ENCODE measurements around the gene MCAT.

MCAT gene

GRCh38 chr22:43173566-43173965 is 30.4 kb upstream of the MCAT start:
- DNase-seq (ENCODE audit: low read depth in 2 of 2, low spot score in 1 of 2), result no peak

DNA sequence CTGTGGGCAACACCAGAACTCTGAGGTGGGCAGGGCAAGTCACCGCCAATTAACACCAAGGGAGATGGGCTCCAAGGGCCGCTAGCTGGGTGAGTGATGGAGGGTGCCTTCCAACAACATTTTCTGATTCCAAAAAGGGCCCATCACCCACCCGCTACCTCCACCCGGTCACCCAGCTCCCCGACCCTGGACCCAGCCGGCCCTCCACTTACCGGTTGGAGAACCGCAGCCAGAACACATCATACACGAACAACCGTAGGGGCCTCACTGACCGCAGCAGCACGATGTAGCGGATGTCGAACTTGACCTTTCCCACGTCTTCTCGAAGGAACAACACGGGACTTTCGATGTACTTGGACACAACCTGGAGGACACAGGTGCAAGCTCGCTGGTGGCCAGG is 29.0 kb upstream of the MCAT start:
- DNase-seq (ENCODE audit: low read depth in 2 of 2, low spot score in 1 of 2), result no peak

GRCh38 chr22:43171607-43172006 is 28.4 kb upstream of the MCAT start:
- DNase-seq (ENCODE audit: low read depth in 2 of 2, low spot score in 1 of 2), result no peak

- DNase-seq (ENCODE audit: low read depth in 2 of 2, low spot score in 1 of 2), result no peak
Observed at GRCh38 chr22:43171019-43171491, 27.9 kb upstream of the MCAT start.

DNA sequence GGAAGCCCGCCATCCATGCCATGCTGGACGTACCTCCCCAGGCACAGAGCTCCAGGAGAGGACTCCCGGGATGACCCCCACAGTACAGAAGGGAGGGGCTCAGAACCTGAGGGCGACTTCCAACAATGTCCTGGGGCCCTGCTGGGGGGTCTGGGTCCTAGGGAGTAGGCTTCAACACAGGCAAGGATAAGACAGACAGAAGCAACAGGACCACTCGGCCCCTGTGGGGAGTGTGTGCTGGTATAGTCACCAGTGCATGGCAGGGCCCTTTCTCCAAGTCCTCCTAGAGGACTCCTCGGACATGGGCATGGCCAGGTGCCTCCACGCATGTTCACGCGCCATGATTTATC is 26.9 kb upstream of the MCAT start:
- no peak for DNase-seq (ENCODE audit: low read depth in 2 of 2, low spot score in 1 of 2)

- DNase-seq (ENCODE audit: low read depth in 2 of 2, low spot score in 1 of 2), result no peak
Observed at GRCh38 chr22:43169310-43170130, 26.3 kb upstream of the MCAT start.

DNA sequence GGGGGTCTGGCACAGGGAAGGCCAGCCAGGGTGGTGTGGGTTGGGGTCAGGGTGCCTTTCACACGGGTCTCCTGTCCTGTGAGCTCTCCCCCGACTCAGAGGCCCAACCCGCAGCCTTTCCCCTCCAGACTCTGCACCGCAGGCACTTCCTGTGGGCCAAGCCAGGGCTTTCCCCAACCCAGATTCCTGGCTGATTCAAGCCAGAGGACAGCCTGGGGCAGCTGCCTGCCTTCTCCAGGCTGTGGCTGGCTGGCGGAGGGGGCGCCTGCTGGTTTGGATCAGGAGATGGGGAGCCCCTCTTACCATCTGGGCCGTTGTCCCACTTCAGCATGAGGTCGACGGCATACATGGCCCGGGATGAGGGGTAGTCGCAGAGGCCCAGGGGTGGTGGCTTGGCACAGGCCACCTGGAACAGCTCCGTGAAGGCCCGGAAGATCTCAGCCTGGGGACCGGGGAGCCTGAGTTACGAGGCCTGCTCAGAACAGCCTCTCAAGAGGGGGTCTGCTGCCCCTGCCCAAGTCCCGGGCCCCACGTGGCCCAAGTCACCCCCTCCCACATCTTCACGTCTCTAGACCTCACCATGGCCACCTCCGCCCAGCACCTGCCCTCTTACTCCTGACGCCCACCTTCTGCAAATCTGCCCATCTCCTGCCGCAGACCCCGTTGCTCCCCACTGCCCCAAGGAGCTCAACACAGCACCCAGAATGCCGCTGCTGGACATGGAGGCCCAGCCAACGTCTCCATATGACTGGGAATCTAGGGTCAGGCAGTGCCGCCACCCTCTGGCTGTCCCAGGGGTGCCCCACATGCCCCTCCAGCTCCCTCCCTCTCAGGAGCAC is 25.5 kb upstream of the MCAT start:
- DNase-seq (ENCODE audit: low read depth in 2 of 2, low spot score in 1 of 2), result no peak

DNA sequence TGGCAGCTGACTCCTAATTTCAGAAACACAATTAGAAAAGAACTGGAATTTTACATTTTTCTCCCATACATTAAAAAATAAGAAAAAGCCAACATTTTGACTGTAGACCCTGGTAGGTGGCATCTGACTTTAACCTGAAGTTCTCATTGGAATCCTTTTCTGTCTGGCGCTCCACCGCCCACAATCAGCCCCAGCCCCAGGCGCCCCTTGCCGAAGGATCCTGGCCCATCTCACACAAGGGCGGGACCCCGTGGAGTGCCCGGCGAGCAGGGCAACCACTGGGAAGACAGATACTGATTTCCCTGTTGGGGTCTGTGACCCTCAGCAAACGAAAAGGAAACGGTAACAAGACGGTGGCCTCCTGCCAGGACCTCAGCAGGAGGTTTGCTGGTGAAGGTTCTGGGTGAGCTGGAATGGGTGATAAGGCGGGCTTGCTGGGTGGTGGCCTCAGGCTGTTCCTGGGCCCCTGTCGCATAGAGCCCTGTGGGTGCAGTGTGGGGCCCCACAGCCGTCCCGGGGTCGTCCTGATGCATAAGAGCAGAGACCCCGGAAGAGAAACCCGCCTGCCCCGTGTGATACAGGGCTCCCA is 23.9 kb upstream of the MCAT start:
- DNase-seq (ENCODE audit: low read depth in 2 of 2, low spot score in 1 of 2), result no peak

- no peak for DNase-seq (ENCODE audit: low read depth in 2 of 2, low spot score in 1 of 2)
Observed at GRCh38 chr22:43166132-43166930, 23.1 kb upstream of the MCAT start.

DNA sequence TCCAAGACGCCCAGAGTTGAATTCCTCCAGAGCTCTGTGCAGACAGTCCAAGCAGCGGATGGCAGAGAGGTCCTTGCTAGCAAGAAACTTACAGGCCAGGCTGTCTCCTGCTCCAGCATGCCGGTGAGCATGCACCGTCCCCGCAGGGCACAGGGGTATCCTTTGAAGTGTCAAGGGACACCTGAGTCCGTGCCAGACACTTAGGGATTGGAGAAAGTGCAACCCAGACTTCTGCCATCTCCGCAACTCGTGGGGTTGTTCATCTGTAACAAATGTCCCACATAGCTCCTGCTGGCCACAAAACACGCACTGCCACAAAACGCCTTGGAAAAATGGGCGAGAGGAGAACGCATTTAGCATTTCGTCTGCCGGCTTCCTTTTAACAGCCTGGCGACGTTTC is 21.4 kb upstream of the MCAT start:
- DNase-seq (ENCODE audit: low read depth in 2 of 2, low spot score in 1 of 2), result no peak

DNA sequence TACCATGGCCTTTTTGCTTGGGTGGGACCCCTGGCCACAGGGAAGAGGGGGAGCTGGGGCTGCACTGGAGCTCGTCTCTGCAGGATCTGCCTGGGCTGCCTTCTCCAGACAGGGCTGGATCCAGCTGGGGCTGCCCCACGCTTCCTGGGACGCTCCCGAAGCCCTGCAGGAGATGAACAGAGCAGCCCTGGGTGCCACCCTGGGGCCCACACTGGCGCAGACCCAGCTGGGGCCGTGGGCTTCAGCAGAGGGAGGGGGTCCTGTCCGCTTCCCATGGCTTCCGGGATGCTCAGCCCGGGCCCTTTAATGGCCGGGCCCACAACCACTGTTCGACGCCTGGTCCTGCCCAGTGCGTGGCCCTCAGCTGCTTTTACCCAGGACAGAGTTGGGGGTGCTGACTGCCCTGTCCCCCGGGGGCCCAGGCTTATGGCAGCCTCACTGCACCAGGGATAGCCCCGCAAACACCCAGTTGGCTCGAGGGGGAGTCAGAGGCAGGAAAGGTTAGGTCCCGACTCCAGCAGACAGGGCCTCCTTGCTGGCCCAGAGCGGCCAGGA is 20.1 kb upstream of the MCAT start:
- no peak for DNase-seq (ENCODE audit: low read depth in 2 of 2, low spot score in 1 of 2)

- DNase-seq (ENCODE audit: low read depth in 2 of 2, low spot score in 1 of 2), result no peak
Observed at GRCh38 chr22:43162412-43163150, 19.4 kb upstream of the MCAT start.

- DNase-seq (ENCODE audit: low read depth in 2 of 2, low spot score in 1 of 2), result no peak
Observed at GRCh38 chr22:43160497-43161126, 17.4 kb upstream of the MCAT start.

- DNase-seq (ENCODE audit: low read depth in 2 of 2, low spot score in 1 of 2), result no peak
Observed at GRCh38 chr22:43159484-43160178, 16.4 kb upstream of the MCAT start.

- DNase-seq (ENCODE audit: low read depth in 2 of 2, low spot score in 1 of 2), result no peak
Observed at GRCh38 chr22:43158778-43159483, 15.7 kb upstream of the MCAT start.

DNA sequence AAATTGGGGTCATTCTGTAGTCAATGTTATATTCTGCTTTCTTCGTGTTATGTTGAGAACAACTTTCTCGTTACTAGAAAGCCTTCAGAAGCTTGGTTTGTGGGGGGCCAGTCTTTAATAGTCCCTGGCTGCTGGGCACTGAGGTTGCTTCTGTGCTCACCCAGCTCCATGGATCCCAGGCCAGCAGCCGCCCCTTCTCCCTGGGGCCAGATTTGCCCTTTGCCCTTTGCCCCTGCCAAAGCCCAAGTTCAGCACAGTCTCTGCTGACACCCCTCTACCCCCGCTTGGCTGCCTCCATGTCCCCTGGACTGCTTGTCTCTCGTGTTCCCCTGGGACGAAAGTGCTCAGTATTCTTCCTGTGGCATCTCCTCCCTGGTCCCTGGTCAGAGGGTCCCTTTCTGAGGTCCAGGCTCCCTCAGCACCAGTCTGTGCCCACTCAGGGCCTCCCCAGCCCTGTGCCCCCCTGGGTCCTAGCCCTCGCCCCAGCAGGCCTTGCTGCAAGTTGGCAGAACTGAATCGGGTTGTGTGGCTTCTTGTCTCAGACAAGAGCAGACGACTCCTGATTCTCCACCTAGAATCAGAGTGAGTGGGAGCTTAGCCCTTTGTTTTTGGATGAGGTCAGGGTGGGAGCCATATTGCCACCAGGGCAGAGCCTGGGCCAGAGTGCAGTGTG is 14.8 kb upstream of the MCAT start:
- DNase-seq (ENCODE audit: low read depth in 2 of 2, low spot score in 1 of 2), result no peak

- no peak for DNase-seq (ENCODE audit: low read depth in 2 of 2, low spot score in 1 of 2)
Observed at GRCh38 chr22:43156413-43156812, 13.2 kb upstream of the MCAT start.

DNA sequence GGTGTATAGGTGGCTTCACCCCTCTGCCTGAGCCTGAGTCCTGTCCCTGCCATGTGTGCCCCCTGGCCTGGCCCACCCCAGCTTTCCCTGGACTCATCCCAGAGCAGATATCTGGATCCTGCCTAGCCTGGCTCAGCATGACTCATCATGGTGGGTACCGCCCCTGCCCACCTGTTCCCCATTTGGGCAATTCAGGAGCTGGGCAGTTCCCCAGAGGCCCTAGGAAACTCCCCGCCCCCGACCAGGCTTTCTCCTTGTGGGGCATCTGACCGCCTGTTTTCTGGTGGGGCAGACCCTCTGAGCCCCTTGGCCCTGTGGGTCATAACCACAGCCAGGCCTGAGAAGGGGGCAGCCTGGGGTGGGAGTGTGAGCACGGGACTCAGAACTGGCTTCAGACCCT is 12.6 kb upstream of the MCAT start:
- no peak for DNase-seq (ENCODE audit: low read depth in 2 of 2, low spot score in 1 of 2)
